H1 (cell line): ENCODE results near the gene WDFY4. TPM values are rescaled to one million over a fixed set of nuclear protein-coding genes. Genes with fewer than 3 reads are reported as not detected.

Experiments
- CTCF ChIA-PET: fragments of 300-600 bp; sonication (Branson Sonifier 250); formaldehyde crosslinking; loops from one replicate; lab custom pipeline; 2021; ENCODE audit not compliant: partially characterized antibody; lab: Charles Lee
- POLR2A ChIA-PET: fragments of 300-600 bp; sonication (Branson Sonifier 250); formaldehyde crosslinking; loops from one replicate; lab custom pipeline; 2021; ENCODE audit warnings: inconsistent platforms; ENCODE audit not compliant: partially characterized antibody; lab: Charles Lee
- DNase-seq, 2 experiments: peaks; one replicate each; pipeline versions ENCODE4 v3.0.0 to v3.0.0-alpha.2; 2010 to 2022; ENCODE audit warnings: low spot score in 2 of 2, low read depth in 1 of 2, mixed read lengths in 1 of 2
- FAIRE-seq: peaks from 2 replicates; lab custom pipeline; 2011; peaks lifted over from hg19 to GRCh38; lab: Jason Lieb, UNC
- H2AFZ ChIP-seq: 2 replicates; pipeline ENCODE4 v1.8.1; 2012; ENCODE audit warnings: low read length, inconsistent platforms
- H2AK5ac ChIP-seq: 2 replicates; pipeline ENCODE4 v1.6.1; 2013; ENCODE audit warnings: low read depth, low read length
- H2BK120ac ChIP-seq: replicated peaks from 2 replicates; pipeline ENCODE3; 2013; ENCODE audit warnings: low read depth, low read length, inconsistent platforms
- H2BK12ac ChIP-seq: 2 replicates; pipeline ENCODE4 v1.6.1; 2013; ENCODE audit warnings: low read depth, low read length
- H2BK15ac ChIP-seq: 2 replicates; pipeline ENCODE4 v1.6.1; 2013; ENCODE audit warnings: low read length
- H2BK20ac ChIP-seq: 2 replicates; pipeline ENCODE4 v1.6.1; 2013; ENCODE audit warnings: low read length
- H2BK5ac ChIP-seq: 2 replicates; pipeline ENCODE4 v1.6.1; 2013; ENCODE audit warnings: low read depth, low read length
- H3K14ac ChIP-seq: 2 replicates; pipeline ENCODE4 v1.6.1; 2013; ENCODE audit warnings: inconsistent platforms; ENCODE audit not compliant: insufficient read length
- H3K18ac ChIP-seq: 2 replicates; pipeline ENCODE4 v1.6.1; 2013; ENCODE audit warnings: low read length; ENCODE audit errors: extremely low read depth
- H3K23ac ChIP-seq: 2 replicates; pipeline ENCODE4 v1.6.1; 2013; ENCODE audit warnings: inconsistent platforms; ENCODE audit not compliant: insufficient read length
- H3K23me2 ChIP-seq: 2 replicates; pipeline ENCODE4 v1.6.1; 2013; ENCODE audit warnings: low read depth, low read length
- H3K27ac ChIP-seq: 2 replicates; pipeline ENCODE4 v1.6.1; 2011; ENCODE audit warnings: low read depth, low read length, inconsistent platforms
- H3K27me3 ChIP-seq, 4 experiments: replicated peaks in 1 of 4; 1 replicate in 1 of 4; 2 replicates in 3 of 4; pipeline versions ENCODE4 v1.6.1 to v1.8.1; 2011 to 2013; ENCODE audit warnings: low read length in 3 of 4, mild to moderate bottlenecking in 3 of 4, inconsistent platforms in 2 of 4, mixed read lengths in 2 of 4, moderate library complexity in 1 of 4; ENCODE audit not compliant: control insufficient read depth in 3 of 4, insufficient read depth in 3 of 4; ENCODE audit errors: extremely low read depth in 1 of 4
- H3K36me3 ChIP-seq, 4 experiments: 2 replicates each; pipeline versions ENCODE4 v1.6.1 to v1.8.1; 2011 to 2013; ENCODE audit warnings: mild to moderate bottlenecking in 4 of 4, low read length in 3 of 4, moderate library complexity in 2 of 4, control low read depth in 1 of 4, inconsistent platforms in 1 of 4; ENCODE audit not compliant: insufficient read depth in 4 of 4, control insufficient read depth in 2 of 4
- H3K4ac ChIP-seq: replicated peaks from 2 replicates; pipeline ENCODE3; 2013; ENCODE audit warnings: low read length, low read depth, mixed read lengths, inconsistent platforms; ENCODE audit not compliant: insufficient read length
- H3K4me1 ChIP-seq, 4 experiments: replicated peaks in 1 of 4; 1 replicate in 1 of 4; 2 replicates in 3 of 4; pipeline versions ENCODE4 v1.6.1 to v1.8.1; 2011 to 2013; ENCODE audit warnings: low read length in 3 of 4, inconsistent platforms in 2 of 4, mixed read lengths in 1 of 4; ENCODE audit not compliant: insufficient read depth in 4 of 4, control insufficient read depth in 3 of 4
- H3K4me2 ChIP-seq, 2 experiments: 2 replicates each; pipeline versions ENCODE4 v1.6.1 to v1.8.1; 2011 to 2013; ENCODE audit warnings: low read depth in 2 of 2, low read length in 2 of 2, control low read depth in 1 of 2, inconsistent platforms in 1 of 2, mild to moderate bottlenecking in 1 of 2; ENCODE audit not compliant: insufficient read depth in 1 of 2
- H3K4me3 ChIP-seq, 4 experiments: fragments of 200-600, 300-600 bp in 1 of 4; sonication (generic), shearing (Covaris generic), sonication (Bioruptor Twin) in 1 of 4; 2 replicates each; pipeline versions ENCODE4 v1.5.1 to v1.8.1; 2011 to 2016; ENCODE audit warnings: low read length in 4 of 4, low read depth in 3 of 4, control low read depth in 2 of 4, inconsistent platforms in 2 of 4, mild to moderate bottlenecking in 2 of 4, mixed read lengths in 1 of 4, moderate library complexity in 1 of 4; ENCODE audit not compliant: insufficient read depth in 2 of 4; ENCODE audit errors: extremely low read depth in 1 of 4
- H3K56ac ChIP-seq: replicated peaks from 2 replicates; pipeline ENCODE3; 2013; ENCODE audit warnings: low read depth, mild to moderate bottlenecking, mixed read lengths, low read length, inconsistent platforms; ENCODE audit not compliant: insufficient read length
- H3K79me1 ChIP-seq: 2 replicates; pipeline ENCODE4 v1.6.1; 2013; ENCODE audit warnings: low read depth, low read length, control low read depth
- H3K79me2 ChIP-seq, 2 experiments: 2 replicates each; pipeline versions ENCODE4 v1.6.1 to v1.8.1; 2012 to 2013; ENCODE audit warnings: low read length in 2 of 2, mild to moderate bottlenecking in 2 of 2, inconsistent platforms in 1 of 2; ENCODE audit not compliant: insufficient read depth in 2 of 2, control insufficient read depth in 1 of 2
- H3K9ac ChIP-seq, 4 experiments: replicated peaks in 1 of 4; 1 replicate in 1 of 4; 2 replicates in 3 of 4; pipeline versions ENCODE4 v1.6.1 to v1.8.1; 2011 to 2013; ENCODE audit warnings: low read depth in 3 of 4, low read length in 3 of 4, control low read depth in 2 of 4, mild to moderate bottlenecking in 2 of 4, moderate library complexity in 2 of 4, inconsistent platforms in 1 of 4; ENCODE audit errors: extremely low read depth in 1 of 4
- H3K9me3 ChIP-seq, 2 experiments: 2 replicates each; pipeline versions ENCODE4 v1.6.1 to v1.8.1; 2012 to 2013; ENCODE audit warnings: mild to moderate bottlenecking in 2 of 2, moderate library complexity in 2 of 2, control low read depth in 1 of 2, inconsistent platforms in 1 of 2, low read depth in 1 of 2, low read length in 1 of 2, mixed read lengths in 1 of 2; ENCODE audit not compliant: insufficient read depth in 2 of 2
- H4K20me1 ChIP-seq, 2 experiments: replicated peaks in 1 of 2; 2 replicates each; pipeline versions ENCODE3 to v1.8.1; 2011 to 2013; ENCODE audit warnings: inconsistent platforms in 2 of 2, low read length in 2 of 2, mild to moderate bottlenecking in 1 of 2; ENCODE audit not compliant: insufficient read depth in 2 of 2, control insufficient read depth in 1 of 2
- H4K5ac ChIP-seq: 2 replicates; pipeline ENCODE4 v1.6.1; 2013; ENCODE audit warnings: low read length, low read depth, mixed read lengths, inconsistent platforms; ENCODE audit not compliant: insufficient read length
- H4K8ac ChIP-seq: 2 replicates; pipeline ENCODE4 v1.8.0; 2013; ENCODE audit warnings: mild to moderate bottlenecking, moderate library complexity, low read length, inconsistent platforms; ENCODE audit not compliant: insufficient read depth; ENCODE audit errors: extremely low read depth
- H4K91ac ChIP-seq: replicated peaks from 2 replicates; pipeline ENCODE3; 2013; ENCODE audit warnings: low read length, mixed read lengths, inconsistent platforms; ENCODE audit not compliant: insufficient read length
- ASH2L ChIP-seq: fragments of 200-600, 300-600 bp; sonication (generic); IDR thresholded peaks from one replicate; pipeline ENCODE4 v1.7.1; 2017; ENCODE audit warnings: low read length
- BRCA1 ChIP-seq: IDR thresholded peaks from 2 replicates; pipeline ENCODE4 v1.6.1; 2012; ENCODE audit warnings: low read depth, low read length, improper control_type of control experiment
- NANOG ChIP-seq: IDR thresholded peaks from 2 replicates; pipeline ENCODE4 v1.6.1; 2011; ENCODE audit warnings: low read length, low read depth, mild to moderate bottlenecking, inconsistent platforms; ENCODE audit not compliant: insufficient read depth, poor library complexity, severe bottlenecking
- POLR2AphosphoS5 ChIP-seq: IDR thresholded peaks from 2 replicates; pipeline ENCODE4 v1.6.1; 2011; ENCODE audit warnings: low read depth, low read length
- RNF2 ChIP-seq: fragments of 200-900, 300-1000 bp; sonication (generic); IDR thresholded peaks from 2 replicates; pipeline ENCODE4 v1.7.1; 2016; ENCODE audit warnings: borderline replicate concordance, low read depth, mild to moderate bottlenecking, antibody characterized with exemption, low read length; ENCODE audit not compliant: poor library complexity, severe bottlenecking; ENCODE audit errors: missing control alignments
- SIN3A ChIP-seq, 2 experiments: IDR thresholded peaks in 1 of 2; conservative IDR thresholded peaks in 1 of 2; 2 replicates each; pipeline ENCODE4 v1.6.1; 2011 to 2012; ENCODE audit warnings: low read length in 2 of 2, improper control_type of control experiment in 1 of 2, low read depth in 1 of 2, mild to moderate bottlenecking in 1 of 2
- SRF ChIP-seq: IDR thresholded peaks from 2 replicates; pipeline ENCODE4 v1.6.1; 2011; ENCODE audit warnings: mild to moderate bottlenecking, low read depth, low read length, moderate library complexity
- TBP ChIP-seq: IDR thresholded peaks from 2 replicates; pipeline ENCODE4 v1.6.1; 2011; ENCODE audit warnings: low read depth, low read length, improper control_type of control experiment
- whole genome bisulfite sequencing, 2 experiments: shearing (Covaris generic) in 1 of 2; methylation state at CpG; one replicate each; pipeline versions ENCODE4 v1.1.6 to v1.1.7; 2013 to 2015; ENCODE audit warnings: low lambda C conversion rate in 2 of 2, mixed read lengths in 2 of 2, inconsistent platforms in 1 of 2, low coverage in 1 of 2, missing lambda C conversion rate in 1 of 2; ENCODE audit not compliant: insufficient replicate concordance in 2 of 2, insufficient coverage in 1 of 2, insufficient read length in 1 of 2; ENCODE audit errors: extremely low coverage in 1 of 2, missing lambda C conversion rate in 1 of 2; 5-methylcytosine and 5-hydroxymethylcytosine counted together
- polyA plus RNA-seq, 7 experiments: library from polyadenylated mRNA; depleted of rRNA in 3 of 7; stranded (reverse) in 5 of 7; unstranded in 2 of 7; fragments of >200 nt in 5 of 7; fragments of 200-250 nt in 2 of 7; gene quantifications; 1 replicate in 5 of 7; 2 replicates in 1 of 7; 4 replicates in 1 of 7; pipeline versions ENCODE4 v1.2.1 to v1.2.3, GENCODE V29; 2011 to 2013; ENCODE audit warnings: missing spikeins in 2 of 7, mixed read lengths in 2 of 7
- total RNA-seq: library from RNA; stranded (reverse); fragmentation: NEBNext Ultra II Directional; extraction: Animal tissue kit (Norgen Biotek cat#: 25700); gene quantifications from 2 replicates; pipeline ENCODE4 v1.2.1, GENCODE V29; 2021

The WDFY4 gene
- total and polyA plus RNA-seq, 2 of the 8 experiments (the other 6 are each of a cell fraction or from before 2014, with no cell fraction given): not detected

DNA sequence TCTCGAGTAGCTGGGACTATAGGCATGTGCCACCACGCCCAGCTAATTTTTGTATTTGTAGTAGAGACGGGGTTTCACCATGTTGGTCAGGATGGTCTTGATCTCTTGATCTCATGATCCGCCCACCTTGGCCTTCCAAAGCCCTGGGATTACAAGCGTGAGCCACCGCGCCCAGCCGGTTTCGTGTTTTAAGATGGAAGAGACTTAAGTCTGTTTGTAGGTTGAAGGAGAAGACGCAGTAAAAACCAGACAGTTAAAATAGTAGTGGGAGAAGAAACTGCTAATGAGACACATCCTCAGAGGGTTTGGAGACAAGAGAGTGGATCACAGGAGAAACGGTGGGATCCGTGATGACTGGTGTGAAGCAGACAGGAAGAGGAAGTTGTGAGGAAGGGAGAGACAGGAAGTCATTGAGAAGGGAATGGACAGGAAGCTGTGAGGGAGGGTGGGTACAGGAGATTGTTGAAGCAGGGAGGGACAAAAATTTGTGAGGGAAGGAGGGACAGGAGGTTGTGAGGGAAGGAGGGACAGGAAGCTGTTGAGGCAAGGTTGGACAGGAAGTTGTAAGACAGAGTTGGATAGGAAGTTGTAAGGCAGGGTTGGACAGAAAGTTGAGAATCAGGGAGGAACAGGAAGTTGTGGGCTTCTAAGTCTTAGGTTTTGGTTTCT lies 115.5 kb downstream of the WDFY4 start:
- Histone ChIP-seq H3K23me2 (peaks cover 2% of the 10 kb centered on the region; the same call in 1 of the 2 replicates), H4K20me1 (no peaks in the 10 kb centered on the region), H3K9me3 (no peaks in the 10 kb centered on the region), H3K56ac (no peak overlapping the region), H3K9ac (no peak overlapping the region), H4K91ac (no peak overlapping the region), H3K4me1 (peaks cover 0 to 3% (median under 1%) of the 10 kb centered on the region in 4 experiments; a peak in 2 of 7 replicates), H3K79me2 (no peaks in the 10 kb centered on the region), H2BK5ac (no peak overlapping the region), H3K36me3 (no peaks in the 10 kb centered on the region)
- no peak for FAIRE-seq
- no peak for TF ChIP-seq SRF
- TF ChIP-seq ASH2L: no peak
- TF ChIP-seq TBP: no peak
- no peak for TF ChIP-seq POLR2AphosphoS5
- TF ChIP-seq BRCA1: no peak
- TF ChIP-seq NANOG: no peak
- no peak for TF ChIP-seq SIN3A (conservative IDR thresholded peaks at IDR 0.05 in 1 of 2, IDR thresholded peaks at IDR 0.05 in 1 of 2; ENCODE audit: low read depth in 1 of 2, low read length in 2 of 2)
- no peak for TF ChIP-seq RNF2
- TF ChIP-seq, all 59 proteins: peak for 0
- H2BK20ac ChIP-seq: no peak overlapping the region
- no peak overlapping the region for H3K18ac ChIP-seq
- no peak overlapping the region for H3K27ac ChIP-seq
- H3K79me1 ChIP-seq: no peaks in the 10 kb centered on the region
- ChIA-PET CTCF (no interaction called here), POLR2A (no interaction called here)
- H4K5ac ChIP-seq: no peak overlapping the region
- no peak overlapping the region for H2BK12ac ChIP-seq
- H2AK5ac ChIP-seq: no peak overlapping the region
- H3K27me3 ChIP-seq: no peaks in the 10 kb centered on the region; a peak in 1 of 7 replicates
- DNase-seq: no peak
- 97% methylated on average over 12 of the region's 12 CpGs; no CpG with 5 or more reads in 1 of the 2 experiments for WGBS, 2 experiments
- H3K14ac ChIP-seq: no peak overlapping the region
- H3K4me2 ChIP-seq: no peak overlapping the region
- no peak overlapping the region for H3K4me3 ChIP-seq
- H3K23ac ChIP-seq: no peak overlapping the region
- H2AFZ ChIP-seq: no peak overlapping the region
- H2BK15ac ChIP-seq: no peak overlapping the region
- no peak overlapping the region for H2BK120ac ChIP-seq
- H4K8ac ChIP-seq: no peak overlapping the region
- H3K4ac ChIP-seq: no peak overlapping the region
